Measurements from ENCODE around the gene FIS1.
"Not testable (repeated sequence)": the region's sequence is repeated elsewhere in the genome, so short reads cannot be mapped to it uniquely, and the experiment has no call there.

The FIS1 gene

GRCh38 chr7:101255796-101256195 lies 10.9 kb upstream of the FIS1 start:
- no peak for DNase-seq

DNA sequence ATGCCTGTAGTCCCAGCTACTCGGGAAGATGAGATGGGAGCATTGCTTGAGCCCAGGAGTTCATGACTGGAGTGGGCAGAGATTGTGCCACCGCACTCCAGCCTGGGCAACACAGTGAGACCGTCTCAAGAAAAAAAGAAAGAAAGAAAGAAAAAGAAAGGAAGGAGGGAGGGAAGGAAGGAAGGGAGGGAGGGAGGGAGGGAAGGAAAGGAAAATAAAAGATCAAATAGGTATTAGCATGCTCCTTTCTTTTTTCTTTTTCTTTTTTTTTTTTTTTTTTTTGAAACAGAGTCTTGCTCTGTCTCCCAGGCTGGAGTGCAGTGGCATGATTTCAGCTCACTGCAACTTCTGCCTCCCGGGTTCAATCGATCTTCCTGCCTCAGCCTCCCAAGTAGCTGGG lies 8.3 kb upstream of the FIS1 start:
- DNase-seq, result not testable (repeated sequence)

- DNase-seq, result peak; percentile 99
Observed at GRCh38 chr7:101251871-101252659, 7.2 kb upstream of the FIS1 start.

- no peak for DNase-seq
Observed at GRCh38 chr7:101250324-101250723, 5.4 kb upstream of the FIS1 start.

- DNase-seq, result no peak
Observed at GRCh38 chr7:101248276-101248675, 3.4 kb upstream of the FIS1 start.

GRCh38 chr7:101245147-101245668 lies 327 bp upstream of the FIS1 start:
- no peak for DNase-seq

DNA sequence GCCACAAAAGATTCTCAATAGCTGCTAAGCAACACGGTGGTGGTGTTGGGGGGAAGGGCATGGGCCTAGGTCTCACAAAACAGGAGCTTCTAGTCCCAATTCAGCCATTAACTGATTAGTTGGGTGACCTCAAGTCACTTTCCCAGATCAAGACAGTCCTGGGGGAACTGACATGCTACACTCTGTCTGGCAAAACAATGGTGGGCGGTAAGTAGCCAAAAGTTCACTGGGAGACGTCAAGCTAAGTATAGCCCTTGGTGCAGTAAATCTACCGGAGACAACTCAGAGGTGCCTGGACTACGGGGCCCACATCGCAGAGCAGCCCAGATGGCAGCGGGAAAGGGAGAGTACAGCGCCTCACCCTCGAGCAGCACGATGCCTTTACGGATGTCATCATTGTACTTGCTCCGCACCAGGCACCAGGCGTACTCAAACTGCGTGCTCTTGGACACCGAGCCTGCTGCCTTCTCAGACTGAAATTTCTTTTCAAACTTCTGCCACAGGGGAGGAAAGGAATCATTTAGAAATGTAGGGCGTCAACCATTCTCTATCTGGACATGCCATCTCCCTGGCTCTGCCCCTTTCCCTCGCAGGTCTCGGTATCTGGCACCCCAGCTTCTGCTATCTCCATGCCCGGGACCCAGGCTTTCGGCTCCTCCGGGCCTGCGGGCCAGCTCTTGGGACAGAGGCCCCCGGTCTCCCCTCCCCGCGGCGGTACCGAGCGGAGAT lies 1.1 kb downstream of the FIS1 start:
- no peak for DNase-seq

- no peak for DNase-seq
Observed at GRCh38 chr7:101241443-101242349, 3.2 kb downstream of the FIS1 start.

- no peak for DNase-seq
Observed at GRCh38 chr7:101241015-101241363, 3.9 kb downstream of the FIS1 start.

DNA sequence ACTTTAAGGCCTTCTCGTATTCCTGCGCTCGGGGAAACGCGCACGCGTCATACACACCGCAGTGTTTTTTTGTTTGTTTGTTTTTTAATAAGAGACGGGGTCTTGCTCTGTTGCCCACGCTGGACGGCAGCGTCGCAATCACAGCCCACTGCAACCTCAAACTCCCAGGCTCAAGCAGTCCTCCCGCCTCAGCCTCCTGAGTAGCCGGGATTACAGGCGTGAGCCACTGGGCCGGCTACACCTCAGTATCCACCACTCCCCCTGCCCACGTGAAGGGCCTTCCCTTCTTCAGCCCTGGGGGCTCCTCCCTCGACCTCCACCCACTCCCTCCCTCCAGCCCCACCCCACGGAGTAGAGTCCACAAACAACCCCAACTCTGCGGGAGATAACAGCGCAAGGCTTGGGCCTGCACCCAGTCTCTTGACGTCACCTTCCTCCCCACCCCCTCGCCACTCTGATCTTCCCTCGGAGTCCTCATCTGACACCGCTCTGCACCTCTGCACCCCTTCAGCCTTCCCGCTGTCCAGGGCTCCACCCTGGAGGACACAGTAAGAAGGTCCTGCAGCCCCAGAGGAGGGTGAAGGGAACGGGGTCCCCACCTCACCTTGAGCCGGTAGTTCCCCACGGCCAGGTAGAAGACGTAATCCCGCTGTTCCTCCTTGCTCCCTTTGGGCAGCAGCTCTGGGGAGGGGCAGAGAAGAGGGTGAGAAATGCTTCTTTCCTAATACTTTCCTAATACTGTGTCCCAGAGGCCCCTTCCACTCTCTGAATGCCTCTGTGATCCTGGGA lies 4.5 kb downstream of the FIS1 start:
- DNase-seq, result no peak

GRCh38 chr7:101239951-101240220 lies 5.0 kb downstream of the FIS1 start:
- DNase-seq, result no peak

GRCh38 chr7:101239191-101239950 lies 5.5 kb downstream of the FIS1 start:
- DNase-seq, result no peak

DNA sequence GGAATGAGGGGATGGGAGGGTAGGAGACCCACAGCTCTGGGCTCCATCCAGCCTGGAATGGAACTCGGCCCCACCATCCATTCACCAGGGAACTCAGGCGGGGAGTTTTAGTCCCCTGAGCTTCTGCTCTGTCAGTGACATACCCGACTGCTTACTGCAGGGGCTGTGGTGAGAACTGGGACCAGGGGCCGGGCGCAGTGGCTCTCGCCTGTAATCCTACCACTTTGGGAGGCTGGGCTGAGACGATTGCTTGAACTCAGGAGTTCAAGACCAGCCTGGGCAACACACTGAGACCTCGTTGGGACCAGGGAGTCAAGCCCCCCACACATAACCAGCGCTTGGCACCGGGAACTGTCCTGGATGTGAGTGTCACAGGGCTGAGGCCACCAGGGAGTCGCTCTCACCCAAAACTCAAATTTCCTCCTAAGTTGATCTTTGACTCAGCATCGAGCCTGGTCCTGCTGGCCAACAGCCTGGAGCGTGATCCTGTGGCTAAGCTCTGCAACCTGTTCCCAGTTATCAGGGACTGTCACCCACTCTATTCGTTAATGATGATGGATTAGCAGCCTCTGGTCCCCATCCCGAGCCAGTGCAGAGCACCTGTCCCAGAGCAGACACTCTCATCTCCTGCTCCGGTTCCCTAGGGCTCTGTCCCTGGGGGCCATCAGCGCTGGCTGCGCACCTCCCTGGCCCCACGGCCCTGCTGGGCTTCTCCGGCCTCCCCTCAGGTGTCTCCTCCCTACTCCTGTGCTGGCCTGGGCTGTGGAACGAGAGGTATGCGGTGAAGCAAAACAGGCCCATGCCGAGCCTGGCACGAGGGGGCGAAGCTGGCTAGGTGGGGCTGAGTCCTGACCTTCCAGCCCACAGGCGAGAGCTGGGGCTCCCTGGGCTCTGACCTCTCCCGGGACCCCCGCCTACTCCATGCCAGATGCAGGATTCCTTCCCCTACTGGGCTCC lies 6.4 kb downstream of the FIS1 start:
- no peak for DNase-seq

GRCh38 chr7:101237206-101238067 lies 7.4 kb downstream of the FIS1 start, which contains the start of gene CLDN15:
TSS of gene CLDN15 (minus strand) at chr7:101237802. CDS start at chr7:101237581, 221 bp downstream.
- DNase-seq, result no peak

DNA sequence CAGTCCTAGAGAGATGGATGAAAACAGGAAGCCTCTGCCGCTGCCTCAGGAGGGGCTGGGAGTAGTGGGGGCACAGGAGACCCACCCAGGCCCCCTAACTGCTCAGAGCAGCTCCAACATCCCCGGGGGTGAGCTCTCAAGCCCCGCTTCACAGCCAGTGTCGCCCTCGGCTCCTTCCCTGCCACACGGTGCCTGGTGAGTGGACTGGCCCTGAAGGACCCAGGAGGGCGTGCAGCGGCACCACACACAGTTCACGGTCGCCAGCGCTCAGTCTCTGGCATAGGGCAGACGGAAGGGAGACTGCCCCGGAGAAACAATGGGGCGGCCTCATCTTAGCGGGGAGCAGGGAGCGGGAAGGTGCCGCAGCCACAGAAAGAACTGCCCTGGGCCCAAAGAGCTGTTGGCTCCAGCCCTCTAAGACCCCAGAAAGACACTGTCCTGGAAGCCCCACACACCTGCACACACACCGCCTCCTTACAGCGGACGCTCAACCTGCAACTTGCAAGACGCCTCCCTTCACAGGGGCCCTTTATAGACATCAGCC lies 8.5 kb downstream of the FIS1 start:
- DNase-seq, result no peak

DNA sequence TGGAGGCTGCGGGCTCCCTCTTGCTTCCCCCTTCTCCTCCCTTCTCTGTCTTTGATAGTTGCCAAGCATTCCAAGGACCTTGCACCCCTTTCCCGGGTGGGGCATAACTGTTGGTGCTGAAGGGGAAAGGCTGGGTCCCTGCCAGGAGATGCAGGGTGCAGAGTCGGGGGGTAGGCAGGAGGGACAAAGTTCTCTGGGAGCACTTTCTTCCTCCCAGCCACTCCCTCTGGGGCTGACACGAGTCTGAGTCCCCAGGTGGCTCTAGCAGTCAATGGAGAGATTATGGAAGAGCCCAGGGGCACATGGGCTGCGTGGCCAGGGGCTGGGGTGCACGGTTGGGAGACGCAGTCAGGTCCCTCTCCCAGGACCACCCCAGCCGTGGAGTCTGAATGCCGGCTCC lies 9.4 kb downstream of the FIS1 start:
- no peak for DNase-seq

DNA sequence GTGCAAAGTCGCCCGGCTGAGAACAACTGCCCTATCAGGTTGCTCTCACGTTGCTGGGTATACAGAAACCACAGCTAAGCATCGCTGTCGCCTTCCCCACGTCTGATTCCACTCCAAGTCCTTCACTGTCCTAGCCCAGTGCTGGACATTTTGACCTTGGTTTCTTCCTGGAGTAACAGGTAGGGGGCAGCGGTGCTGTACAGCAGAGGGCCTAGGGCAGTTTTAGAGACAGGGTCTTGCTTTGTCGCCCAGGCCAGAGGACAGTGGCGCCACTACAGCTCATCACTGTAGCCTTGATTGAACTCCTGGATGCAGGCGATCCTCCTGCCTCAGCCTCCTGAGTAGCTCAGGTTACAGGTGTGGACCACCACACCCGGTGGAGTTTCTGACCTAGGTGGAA lies 9.8 kb downstream of the FIS1 start:
- DNase-seq, result no peak

DNA sequence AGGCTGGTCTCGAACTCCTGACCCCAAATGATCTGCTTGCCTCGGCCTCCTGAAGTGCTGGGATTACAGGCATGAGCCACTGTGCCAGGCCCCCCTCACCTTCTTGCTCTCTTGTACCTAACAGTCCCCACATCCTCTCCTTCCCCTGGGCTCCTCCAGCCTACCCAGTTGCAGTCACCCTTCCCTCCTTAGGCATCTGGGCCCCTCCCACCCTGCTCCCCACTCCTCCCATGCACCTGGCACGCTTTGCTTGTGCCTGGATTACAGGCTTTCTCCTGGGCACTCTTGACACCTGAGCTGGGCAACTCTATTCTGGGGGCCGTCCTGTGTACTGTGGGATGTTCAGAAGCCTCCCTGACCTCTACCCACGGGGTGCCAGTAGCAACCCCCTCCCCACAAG lies 10.2 kb downstream of the FIS1 start:
- no peak for DNase-seq

- DNase-seq, result no peak
Observed at GRCh38 chr7:101233907-101234547, 10.9 kb downstream of the FIS1 start.

Data from CD4-positive, alpha-beta T cell treated with Interleukin-12 subunit alpha and Interleukin-12 subunit beta, for 1 hour (primary cell).